ENCODE measurements around the gene PRPF19.

Gene PRPF19

GRCh38 chr11:60857378-60858232, 48.8 kb downstream of the PRPF19 start:
- no peak for DNase-seq (ENCODE audit: low read depth in 2 of 2)

GRCh38 chr11:60855726-60856633, 50.4 kb downstream of the PRPF19 start, which contains the start of gene PTGDR2:
Gene PTGDR2, minus strand, starts transcription at chr11:60855950. Its CDS starts 2,228 bp downstream, at chr11:60853722.
- no peak for DNase-seq (ENCODE audit: low read depth in 2 of 2)

- no peak for DNase-seq (ENCODE audit: low read depth in 2 of 2)
Observed at GRCh38 chr11:60854847-60855725, 51.3 kb downstream of the PRPF19 start.

- no peak for DNase-seq (ENCODE audit: low read depth in 2 of 2)
Observed at GRCh38 chr11:60854140-60854846, 52.1 kb downstream of the PRPF19 start.

GRCh38 chr11:60852982-60853950, 53.1 kb downstream of the PRPF19 start:
- no peak for DNase-seq (ENCODE audit: low read depth in 2 of 2)

GRCh38 chr11:60852117-60852981, 54.0 kb downstream of the PRPF19 start:
- DNase-seq (ENCODE audit: low read depth in 2 of 2) = no peak

- DNase-seq (ENCODE audit: low read depth in 2 of 2) = no peak
Observed at GRCh38 chr11:60851327-60852104, 54.9 kb downstream of the PRPF19 start.

GRCh38 chr11:60849641-60850520, 56.5 kb downstream of the PRPF19 start:
- no peak for DNase-seq (ENCODE audit: low read depth in 2 of 2)

GRCh38 chr11:60848714-60849151, 57.7 kb downstream of the PRPF19 start:
- DNase-seq (ENCODE audit: low read depth in 2 of 2) = no peak

GRCh38 chr11:60847896-60848295, 58.5 kb downstream of the PRPF19 start:
- DNase-seq (ENCODE audit: low read depth in 2 of 2) = no peak

GRCh38 chr11:60847281-60847680, 59.1 kb downstream of the PRPF19 start:
- no peak for DNase-seq (ENCODE audit: low read depth in 2 of 2)

GRCh38 chr11:60845338-60845737, 61.0 kb downstream of the PRPF19 start:
- DNase-seq (ENCODE audit: low read depth in 2 of 2) = no peak

GRCh38 chr11:60844870-60845221, 61.5 kb downstream of the PRPF19 start:
- no peak for DNase-seq (ENCODE audit: low read depth in 2 of 2)

- no peak for DNase-seq (ENCODE audit: low read depth in 2 of 2)
Observed at GRCh38 chr11:60844045-60844869, 62.1 kb downstream of the PRPF19 start.

- DNase-seq (ENCODE audit: low read depth in 2 of 2) = no peak
Observed at GRCh38 chr11:60842668-60843600, 63.5 kb downstream of the PRPF19 start.

Measured in stimulated activated CD8-positive, alpha-beta memory T cell treated with anti-CD3 and anti-CD28 coated beads, Interleukin-15, amount 100 ng/mL, for 48 hours (primary cell).